H9 (cell line): ENCODE measurements around the gene NOC3L. TPM values are rescaled to one million over a fixed set of nuclear protein-coding genes. Genes with fewer than 3 reads are reported as not detected.

Source experiments
- DNase-seq: peaks from one replicate; pipeline ENCODE4 v3.0.0-alpha.2; 2017
- H2AFZ ChIP-seq: one replicate; pipeline ENCODE4 v1.6.1; 2013; ENCODE audit warnings: mild to moderate bottlenecking, low read length, control low read depth, moderate library complexity
- H2AK5ac ChIP-seq: 2 replicates; pipeline ENCODE4 v1.6.1; 2013; ENCODE audit warnings: low read length, control low read depth, mixed read lengths; ENCODE audit not compliant: insufficient read length
- H2BK120ac ChIP-seq: one replicate; pipeline ENCODE4 v1.6.1; 2013; ENCODE audit warnings: low read depth, mild to moderate bottlenecking, low read length, control low read depth, inconsistent platforms; ENCODE audit not compliant: poor library complexity, severe bottlenecking
- H2BK12ac ChIP-seq: 2 replicates; pipeline ENCODE4 v1.6.1; 2013; ENCODE audit warnings: low read length, control low read depth, mixed read lengths, low read depth; ENCODE audit not compliant: insufficient read length
- H2BK15ac ChIP-seq: 2 replicates; pipeline ENCODE4 v1.6.1; 2013; ENCODE audit warnings: low read depth, low read length, control low read depth
- H2BK20ac ChIP-seq: one replicate; pipeline ENCODE4 v1.6.1; 2013; ENCODE audit warnings: low read depth, mild to moderate bottlenecking, low read length, control low read depth, inconsistent platforms; ENCODE audit not compliant: poor library complexity, severe bottlenecking
- H2BK5ac ChIP-seq: 2 replicates; pipeline ENCODE4 v1.6.1; 2013; ENCODE audit warnings: low read length, control low read depth, mixed read lengths; ENCODE audit not compliant: insufficient read length
- H3K14ac ChIP-seq: 2 replicates; pipeline ENCODE4 v1.6.1; 2013; ENCODE audit warnings: low read length, control low read depth; ENCODE audit not compliant: insufficient read depth
- H3K18ac ChIP-seq: 2 replicates; pipeline ENCODE4 v1.6.1; 2013; ENCODE audit warnings: low read depth, mild to moderate bottlenecking, mixed read lengths, low read length, control low read depth; ENCODE audit not compliant: insufficient read length
- H3K23ac ChIP-seq: 2 replicates; pipeline ENCODE4 v1.6.1; 2013; ENCODE audit warnings: low read length, control low read depth, mixed read lengths, low read depth; ENCODE audit not compliant: insufficient read length
- H3K23me2 ChIP-seq: 2 replicates; pipeline ENCODE4 v1.6.1; 2013; ENCODE audit warnings: low read depth, mild to moderate bottlenecking, mixed read lengths, low read length, control low read depth; ENCODE audit not compliant: insufficient read length, poor library complexity, severe bottlenecking
- H3K27ac ChIP-seq: 2 replicates; pipeline ENCODE4 v1.5.1; 2013; ENCODE audit warnings: low read length, control low read depth, mixed read lengths, low read depth; ENCODE audit not compliant: insufficient read length
- H3K27me3 ChIP-seq: 2 replicates; pipeline ENCODE4 v1.6.1; 2013; ENCODE audit warnings: low read length, control low read depth, inconsistent platforms; ENCODE audit not compliant: insufficient read depth
- H3K4ac ChIP-seq: 2 replicates; pipeline ENCODE4 v1.6.1; 2013; ENCODE audit warnings: low read depth, mild to moderate bottlenecking, control low read depth, inconsistent platforms, low read length, moderate library complexity
- H3K4me1 ChIP-seq: 2 replicates; pipeline ENCODE4 v1.6.1; 2013; ENCODE audit warnings: low read length, control low read depth, inconsistent platforms; ENCODE audit not compliant: insufficient read depth
- H3K4me2 ChIP-seq: 2 replicates; pipeline ENCODE4 v1.6.1; 2013; ENCODE audit warnings: low read length, control low read depth, mixed read lengths; ENCODE audit not compliant: insufficient read length, insufficient read depth
- H3K56ac ChIP-seq: 2 replicates; pipeline ENCODE4 v1.6.1; 2013; ENCODE audit warnings: low read depth, mild to moderate bottlenecking, mixed read lengths, low read length, control low read depth; ENCODE audit not compliant: insufficient read length
- H3K79me1 ChIP-seq: 2 replicates; pipeline ENCODE4 v1.6.1; 2013; ENCODE audit warnings: low read depth, mild to moderate bottlenecking, moderate library complexity, low read length, control low read depth, inconsistent platforms; ENCODE audit not compliant: insufficient read depth, poor library complexity, severe bottlenecking
- H3K79me2 ChIP-seq: 2 replicates; pipeline ENCODE4 v1.6.1; 2013; ENCODE audit warnings: low read length, control low read depth, inconsistent platforms; ENCODE audit not compliant: insufficient read depth
- H3K9ac ChIP-seq: 2 replicates; pipeline ENCODE4 v1.6.1; 2013; ENCODE audit warnings: low read length, control low read depth, mixed read lengths; ENCODE audit not compliant: insufficient read length; ENCODE audit errors: extremely low read depth
- H3K9me3 ChIP-seq: one replicate; pipeline ENCODE4 v1.6.1; 2013; ENCODE audit warnings: low read depth, low read length, inconsistent platforms; ENCODE audit not compliant: control insufficient read depth
- H3T11ph ChIP-seq: one replicate; pipeline ENCODE4 v1.6.1; 2013; ENCODE audit warnings: mild to moderate bottlenecking, low read length, control low read depth, inconsistent platforms
- H4K20me1 ChIP-seq: one replicate; pipeline ENCODE4 v1.6.1; 2013; ENCODE audit not compliant: control insufficient read depth, insufficient read length, insufficient read depth
- H4K5ac ChIP-seq: 2 replicates; pipeline ENCODE4 v1.6.1; 2013; ENCODE audit warnings: low read depth, mild to moderate bottlenecking, mixed read lengths, low read length, control low read depth; ENCODE audit not compliant: insufficient read length
- H4K8ac ChIP-seq: replicated peaks from 2 replicates; pipeline ENCODE4 v1.6.1; 2013; ENCODE audit warnings: low read length, control low read depth, mixed read lengths, low read depth; ENCODE audit not compliant: insufficient read length
- H4K91ac ChIP-seq: 2 replicates; pipeline ENCODE4 v1.6.1; 2013; ENCODE audit warnings: low read depth, mild to moderate bottlenecking, moderate library complexity, mixed read lengths, low read length, control low read depth; ENCODE audit not compliant: insufficient read length
- H3K27ac Mint-ChIP-seq, 3 experiments: 2 replicates in 2 of 3; 3 replicates in 1 of 3; pipeline ENCODE4 v1.8.0; 2020 to 2021; ENCODE audit warnings: mixed read lengths in 3 of 3, mild to moderate bottlenecking in 1 of 3, moderate library complexity in 1 of 3
- H3K27me3 Mint-ChIP-seq: 2 replicates; pipeline ENCODE4 v1.8.0; 2021; ENCODE audit warnings: low read depth, mild to moderate bottlenecking, moderate library complexity, mixed read lengths
- H3K36me3 Mint-ChIP-seq, 3 experiments: 2 replicates in 2 of 3; 3 replicates in 1 of 3; pipeline ENCODE4 v1.8.0; 2020 to 2021; ENCODE audit warnings: low read depth in 3 of 3, mixed read lengths in 3 of 3; ENCODE audit not compliant: insufficient read depth in 1 of 3
- H3K4me1 Mint-ChIP-seq, 2 experiments: 2 replicates each; pipeline ENCODE4 v1.8.0; 2020; ENCODE audit warnings: mixed read lengths in 2 of 2
- H3K4me3 Mint-ChIP-seq, 2 experiments: 2 replicates in 1 of 2; 3 replicates in 1 of 2; pipeline ENCODE4 v1.8.0; 2020 to 2021; ENCODE audit warnings: mild to moderate bottlenecking in 2 of 2, mixed read lengths in 2 of 2, moderate library complexity in 1 of 2
- H3K9me3 Mint-ChIP-seq, 2 experiments: 2 replicates in 1 of 2; 3 replicates in 1 of 2; pipeline ENCODE4 v1.8.0; 2020; ENCODE audit warnings: mild to moderate bottlenecking in 2 of 2, mixed read lengths in 2 of 2, moderate library complexity in 1 of 2
- WGBS: extraction: QIAGEN DNeasy Blood & Tissue Kit; methylation state at CpG from one replicate; pipeline ENCODE4 v1.1.7; 2013; ENCODE audit warnings: missing lambda C conversion rate, low lambda C conversion rate, mixed read lengths; ENCODE audit not compliant: insufficient read length; ENCODE audit errors: extremely low coverage; 5-methylcytosine and 5-hydroxymethylcytosine counted together
- total RNA-seq: library from RNA; stranded (reverse); gene quantifications from 2 replicates; pipeline ENCODE4 v1.2.1, GENCODE V29; 2021
- TF ChIP-seq, protein P1 (sequence below): fragments of 200-600 bp; sonication (generic); conservative IDR thresholded peaks from 3 replicates; pipeline ENCODE4 v1.8.0; 2021; ENCODE audit warnings: antibody characterized with exemption, mild to moderate bottlenecking

NOC3L gene
- total RNA-seq, 1 experiment from 2014 or later: 35.8 TPM

DNA sequence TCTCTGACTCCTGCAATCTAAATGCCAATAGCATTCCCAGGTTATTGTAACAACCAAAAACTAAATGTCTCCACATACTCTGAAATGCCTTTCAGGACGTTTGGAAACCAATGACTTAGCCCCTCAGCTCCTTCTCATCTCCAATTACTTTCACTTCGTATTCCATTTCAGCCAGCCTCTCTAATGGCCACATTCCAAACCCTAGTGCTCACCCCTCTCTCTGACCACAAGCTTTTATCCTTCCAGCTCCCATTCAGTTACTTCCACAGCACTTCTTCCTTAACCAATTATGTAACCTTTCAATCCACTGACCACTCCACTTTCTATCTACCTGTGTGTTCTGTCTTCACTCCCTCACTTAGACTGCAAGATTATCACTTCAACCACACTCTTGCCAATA lies 4.3 kb downstream of the NOC3L start:
- no peak overlapping the region for H3K23ac ChIP-seq
- Mint-ChIP-seq H3K27ac (peak overlapping the region in 1 of 3 experiments; percentile 4; a peak in 2 of 7 replicates), H3K9me3 (peaks cover 0 to 4% of the 10 kb centered on the region in 2 experiments; a peak in 2 of 5 replicates), H3K27me3 (peaks cover 7% of the 10 kb centered on the region), H3K4me3 (no peak overlapping the region; a peak in 1 of 5 replicates), H3K4me1 (peaks cover 7 to 11% of the 10 kb centered on the region in 2 experiments; a peak in 2 of 4 replicates), H3K36me3 (peaks cover 28 to 68% (median 56%) of the 10 kb centered on the region in 3 experiments; a peak in 6 of 7 replicates)
- no peak overlapping the region for H2AK5ac ChIP-seq
- H3K79me2 ChIP-seq: peaks cover 12% of the 10 kb centered on the region; the same call in 1 of the 2 replicates
- TF ChIP-seq, protein P1, sequence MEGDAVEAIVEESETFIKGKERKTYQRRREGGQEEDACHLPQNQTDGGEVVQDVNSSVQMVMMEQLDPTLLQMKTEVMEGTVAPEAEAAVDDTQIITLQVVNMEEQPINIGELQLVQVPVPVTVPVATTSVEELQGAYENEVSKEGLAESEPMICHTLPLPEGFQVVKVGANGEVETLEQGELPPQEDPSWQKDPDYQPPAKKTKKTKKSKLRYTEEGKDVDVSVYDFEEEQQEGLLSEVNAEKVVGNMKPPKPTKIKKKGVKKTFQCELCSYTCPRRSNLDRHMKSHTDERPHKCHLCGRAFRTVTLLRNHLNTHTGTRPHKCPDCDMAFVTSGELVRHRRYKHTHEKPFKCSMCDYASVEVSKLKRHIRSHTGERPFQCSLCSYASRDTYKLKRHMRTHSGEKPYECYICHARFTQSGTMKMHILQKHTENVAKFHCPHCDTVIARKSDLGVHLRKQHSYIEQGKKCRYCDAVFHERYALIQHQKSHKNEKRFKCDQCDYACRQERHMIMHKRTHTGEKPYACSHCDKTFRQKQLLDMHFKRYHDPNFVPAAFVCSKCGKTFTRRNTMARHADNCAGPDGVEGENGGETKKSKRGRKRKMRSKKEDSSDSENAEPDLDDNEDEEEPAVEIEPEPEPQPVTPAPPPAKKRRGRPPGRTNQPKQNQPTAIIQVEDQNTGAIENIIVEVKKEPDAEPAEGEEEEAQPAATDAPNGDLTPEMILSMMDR: no peak
- no peak overlapping the region for H2BK20ac ChIP-seq
- H3K23me2 ChIP-seq: peaks cover 5% of the 10 kb centered on the region
- H4K5ac ChIP-seq: no peak overlapping the region
- no peaks in the 10 kb centered on the region for H4K20me1 ChIP-seq
- H4K8ac ChIP-seq: no peak overlapping the region
- no peak overlapping the region for H3K18ac ChIP-seq
- no peaks in the 10 kb centered on the region; the same call in 1 of the 2 replicates for H3K4me1 ChIP-seq
- H4K91ac ChIP-seq: no peak overlapping the region
- no peak overlapping the region for H3K14ac ChIP-seq
- no peak overlapping the region for H3K4me2 ChIP-seq
- DNase-seq: no peak
- no peaks in the 10 kb centered on the region for H3K9me3 ChIP-seq
- H2BK12ac ChIP-seq: no peak overlapping the region
- H2BK15ac ChIP-seq: no peak overlapping the region
- H3K4ac ChIP-seq: no peak overlapping the region
- no peak overlapping the region for H2AFZ ChIP-seq
- H3K56ac ChIP-seq: no peak overlapping the region
- H3K27me3 ChIP-seq: no peaks in the 10 kb centered on the region; the same call in 1 of the 2 replicates
- no CpG with 5 or more reads among the region's 2 CpGs for whole genome bisulfite sequencing
- H3K27ac ChIP-seq: no peak overlapping the region
- no peak overlapping the region for H2BK120ac ChIP-seq
- no peak overlapping the region for H3T11ph ChIP-seq
- no peak overlapping the region for H3K9ac ChIP-seq
- H2BK5ac ChIP-seq: no peak overlapping the region
- H3K79me1 ChIP-seq: no peaks in the 10 kb centered on the region
